GM12865 (cell line): ENCODE data around the gene PRAC1.

Source experiments
- DNase-seq: peaks from one replicate; pipeline ENCODE4 v3.0.0; 2010; ENCODE audit warnings: low read depth
- H3K4me3 ChIP-seq: 2 replicates; pipeline ENCODE4 v1.5.1; 2011; ENCODE audit warnings: mild to moderate bottlenecking, low read depth, low read length, control low read depth
- CTCF ChIP-seq: IDR thresholded peaks from 2 replicates; pipeline ENCODE4 v1.5.1; 2011; ENCODE audit warnings: low read length, control low read depth, low read depth, inconsistent platforms; ENCODE audit not compliant: insufficient read depth; ENCODE audit errors: missing control alignments

PRAC1 gene

GRCh38 chr17:48722201-48722907 lies at the start of gene PRAC1:
Gene PRAC1, minus strand, starts transcription at chr17:48722518. Its CDS starts 126 bp downstream, at chr17:48722392.
- H3K4me3 ChIP-seq, result no peak within 1 kb of the TSS
- no peak for DNase-seq
- TF ChIP-seq CTCF, result no peak

GRCh38 chr17:48770954-48771353 lies 48.6 kb upstream of the PRAC1 start:
- no peak for TF ChIP-seq CTCF
- no peak overlapping the region for H3K4me3 ChIP-seq
- DNase-seq, result peak; percentile 54

GRCh38 chr17:48769009-48769675 lies 46.8 kb upstream of the PRAC1 start:
- TF ChIP-seq CTCF, result no peak
- no peak overlapping the region for H3K4me3 ChIP-seq
- no peak for DNase-seq

GRCh38 chr17:48767263-48767774 lies 45.0 kb upstream of the PRAC1 start:
- no peak for TF ChIP-seq CTCF
- H3K4me3 ChIP-seq, result no peak overlapping the region
- no peak for DNase-seq

GRCh38 chr17:48761114-48761513 lies 38.8 kb upstream of the PRAC1 start:
- no peak for TF ChIP-seq CTCF
- no peak for DNase-seq
- no peak overlapping the region for H3K4me3 ChIP-seq

- H3K4me3 ChIP-seq, result no peak overlapping the region
- no peak for TF ChIP-seq CTCF
- no peak for DNase-seq
Measured at GRCh38 chr17:48760411-48760810, 38.1 kb upstream of the PRAC1 start.
